H4 (cell line): Measurements from ENCODE around the gene LGALS13. TPM values are rescaled to one million over a fixed set of nuclear protein-coding genes. Genes with fewer than 3 reads are reported as not detected.

Experiments
- DNase-seq: peaks from one replicate; pipeline ENCODE4 v3.0.0-alpha.2; 2015; ENCODE audit warnings: low spot score
- total RNA-seq: library from RNA; depleted of rRNA; stranded (reverse); fragments of >200 nt; shearing (Covaris generic); gene quantifications from 2 replicates; pipeline ENCODE4 v1.2.3, GENCODE V29; 2014; rRNA removed

Gene LGALS13, protein sequence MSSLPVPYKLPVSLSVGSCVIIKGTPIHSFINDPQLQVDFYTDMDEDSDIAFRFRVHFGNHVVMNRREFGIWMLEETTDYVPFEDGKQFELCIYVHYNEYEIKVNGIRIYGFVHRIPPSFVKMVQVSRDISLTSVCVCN
- not detected in 2 replicates for total RNA-seq

DNA sequence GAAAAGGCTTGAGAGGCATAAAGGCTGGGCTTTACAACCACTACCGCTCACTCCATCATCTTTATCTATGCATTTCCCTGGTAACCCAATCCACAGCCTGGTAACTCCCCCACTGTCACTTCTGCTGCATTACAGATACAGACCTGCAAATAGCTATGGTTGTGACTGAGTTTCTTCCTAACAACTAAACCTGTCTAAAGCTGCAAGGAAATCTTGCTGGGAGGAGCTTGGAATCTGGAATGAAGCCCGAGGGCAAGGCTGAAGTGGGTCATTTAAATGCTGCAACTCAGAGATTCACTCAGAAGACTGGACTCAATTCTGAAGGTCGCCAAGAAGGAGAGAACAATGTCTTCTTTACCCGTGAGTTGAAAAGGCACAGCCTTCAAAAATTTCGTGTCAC lies at the start of gene LGALS13:
LGALS13 (plus strand) TSS at position 301 of the 400 bp plus-strand sequence; CDS start at position 346, 45 bp downstream.
- DNase-seq, result no peak

DNA sequence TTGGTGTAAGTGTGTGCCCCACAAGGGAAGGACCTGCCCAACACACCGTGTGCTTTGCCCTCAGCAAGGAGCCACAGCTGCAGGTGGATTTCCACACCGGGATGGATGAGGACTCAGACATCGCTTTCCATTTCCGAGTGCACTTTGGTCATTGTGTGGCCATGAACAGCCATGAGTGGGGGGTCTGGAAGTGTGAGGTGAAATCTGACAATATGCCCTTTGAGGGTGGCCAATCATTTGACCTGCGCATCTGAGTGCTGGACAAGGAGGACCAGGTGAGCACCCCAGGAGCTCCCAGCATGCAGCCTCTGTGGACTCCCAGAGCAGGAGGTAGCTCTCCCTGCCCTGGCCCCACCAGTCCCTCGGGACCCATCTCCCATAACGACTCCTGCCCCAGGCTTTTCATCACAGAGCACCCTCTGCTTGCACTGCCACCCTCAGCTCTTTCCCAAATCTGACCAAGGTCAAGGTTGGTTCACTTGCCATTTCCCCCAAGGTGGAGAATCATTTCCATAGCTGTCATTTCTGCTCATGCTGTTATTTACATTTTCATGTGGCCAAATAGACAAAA lies 49.2 kb upstream of the LGALS13 start:
- no peak for DNase-seq

DNA sequence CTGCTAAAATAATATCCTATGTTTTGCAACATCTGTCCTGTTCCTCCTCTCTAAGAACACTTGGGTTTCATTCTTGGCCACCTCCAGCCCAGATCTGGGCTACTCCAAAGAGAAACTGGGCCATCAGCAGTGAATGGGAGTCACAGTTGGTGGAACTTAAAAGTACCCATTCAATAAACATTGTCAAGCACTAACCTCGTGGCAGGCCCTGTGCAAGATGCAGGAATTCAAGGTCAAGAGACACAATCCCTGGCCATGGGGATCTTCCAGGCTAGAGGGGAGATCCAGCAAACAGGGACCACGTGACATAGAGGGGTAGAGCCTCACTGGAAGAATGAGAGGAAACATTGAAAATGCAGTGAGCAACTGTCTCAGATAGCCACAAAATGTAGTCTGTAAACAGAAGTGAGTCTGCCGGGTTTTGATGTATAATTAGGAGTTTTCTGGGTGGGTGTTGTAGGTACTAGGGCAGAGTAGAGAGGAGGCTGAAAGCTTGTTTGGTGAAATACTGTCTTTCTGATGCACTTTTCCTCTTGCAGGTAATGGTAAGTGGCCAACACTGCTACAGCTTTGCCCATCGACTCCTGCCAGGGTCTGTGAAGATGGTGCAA lies 47.5 kb upstream of the LGALS13 start:
- no peak for DNase-seq

DNA sequence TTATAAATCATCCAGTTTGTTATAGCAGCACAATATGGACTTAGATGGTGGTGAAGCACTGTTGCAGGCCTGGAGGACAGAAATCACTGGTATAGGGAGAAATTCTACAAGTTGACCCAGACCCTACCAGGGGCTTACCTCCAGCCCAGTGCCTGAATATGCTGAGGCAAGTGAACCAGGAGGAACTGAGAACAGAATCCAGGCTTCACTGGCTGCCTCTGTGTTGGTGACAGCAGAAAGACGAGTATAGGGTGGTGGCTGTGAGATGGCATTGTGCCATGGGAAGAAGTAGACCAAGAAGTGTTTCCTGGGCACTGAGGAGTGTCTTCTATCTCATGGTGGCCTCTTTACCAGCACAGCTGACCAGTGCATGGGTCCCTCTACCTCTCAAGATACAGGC lies 46.4 kb upstream of the LGALS13 start:
- no peak for DNase-seq

DNA sequence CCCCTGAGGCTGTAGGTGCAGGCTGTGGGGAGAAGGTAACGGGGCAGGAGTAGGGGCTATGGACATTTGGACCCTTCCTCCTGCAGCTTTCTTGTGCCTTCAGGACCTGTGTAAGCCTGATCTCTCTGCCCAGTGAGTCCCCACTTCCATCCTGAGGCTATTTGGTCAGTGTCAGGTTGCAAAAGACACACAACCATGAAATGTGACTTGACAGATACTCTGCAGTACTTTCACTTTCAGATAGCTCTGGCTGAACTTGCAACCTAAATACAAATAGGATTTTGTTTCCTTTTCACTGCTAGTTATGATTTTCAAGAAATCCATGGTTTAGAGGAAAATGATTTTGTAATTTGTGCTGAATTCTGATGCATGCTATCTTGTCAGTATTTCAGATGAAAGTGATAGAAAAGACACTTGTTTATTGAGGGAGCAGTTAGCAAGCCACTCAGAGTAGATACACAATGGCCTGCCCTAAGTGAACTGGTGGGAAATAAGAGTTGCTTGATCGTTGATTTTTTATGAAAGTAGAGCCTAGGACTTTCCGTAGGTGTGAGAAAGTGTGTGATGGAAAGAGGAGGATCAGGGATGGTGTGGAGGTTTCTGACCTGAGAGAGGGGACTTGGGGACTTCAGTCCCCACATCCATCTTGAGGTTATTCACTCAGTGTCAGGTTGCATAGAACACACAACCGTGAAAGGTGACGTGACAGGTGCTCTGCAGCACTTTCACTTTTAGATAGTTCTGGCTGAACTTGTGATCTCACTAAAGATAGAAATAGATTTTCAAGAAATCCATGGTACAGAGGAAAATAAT lies 44.3 kb upstream of the LGALS13 start:
- DNase-seq, result peak; percentile 26

DNA sequence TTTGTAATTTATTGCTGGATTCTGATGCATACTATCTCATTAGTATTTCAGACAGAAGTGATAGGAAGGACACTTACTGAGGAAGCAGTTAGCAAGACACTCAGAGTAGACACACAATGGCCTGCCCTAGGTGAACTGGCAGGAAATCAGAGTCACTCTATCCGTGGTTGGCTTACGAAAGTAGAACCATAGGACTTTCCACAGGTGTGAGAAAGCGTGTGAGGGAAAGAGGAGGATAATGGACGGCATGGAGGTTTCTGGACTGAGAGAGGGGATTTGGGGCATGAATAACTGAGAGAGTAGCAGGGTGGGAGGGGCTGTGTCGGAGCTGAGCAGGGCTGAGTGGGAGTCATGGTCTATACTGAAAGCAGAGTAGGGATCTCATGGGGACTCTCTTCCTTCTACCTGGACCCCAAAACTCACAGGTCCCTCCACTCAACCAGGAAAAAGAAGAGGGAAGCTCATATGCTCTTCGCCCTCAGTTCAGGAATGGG lies 43.7 kb upstream of the LGALS13 start:
- DNase-seq, result no peak

DNA sequence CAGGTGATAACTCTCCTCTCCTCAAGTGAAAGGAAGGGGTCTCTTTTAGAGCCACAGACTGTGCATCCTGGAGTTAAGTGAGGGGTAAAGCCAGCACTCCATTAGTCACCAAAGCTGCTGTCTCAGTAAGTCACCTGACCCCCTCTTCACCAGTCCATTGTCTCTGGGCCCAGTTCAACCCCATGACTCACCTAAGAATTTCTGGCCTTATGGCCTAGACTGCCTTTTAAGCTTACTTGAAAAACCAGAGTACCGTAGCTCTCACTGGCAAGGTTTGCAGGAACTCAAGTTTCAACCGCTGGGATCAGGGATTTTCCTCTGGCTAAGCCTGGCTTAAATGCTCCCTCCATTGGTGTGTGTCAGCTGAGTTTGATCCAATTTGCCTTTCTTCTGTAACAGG lies 38.9 kb upstream of the LGALS13 start:
- DNase-seq, result peak; percentile 10

DNA sequence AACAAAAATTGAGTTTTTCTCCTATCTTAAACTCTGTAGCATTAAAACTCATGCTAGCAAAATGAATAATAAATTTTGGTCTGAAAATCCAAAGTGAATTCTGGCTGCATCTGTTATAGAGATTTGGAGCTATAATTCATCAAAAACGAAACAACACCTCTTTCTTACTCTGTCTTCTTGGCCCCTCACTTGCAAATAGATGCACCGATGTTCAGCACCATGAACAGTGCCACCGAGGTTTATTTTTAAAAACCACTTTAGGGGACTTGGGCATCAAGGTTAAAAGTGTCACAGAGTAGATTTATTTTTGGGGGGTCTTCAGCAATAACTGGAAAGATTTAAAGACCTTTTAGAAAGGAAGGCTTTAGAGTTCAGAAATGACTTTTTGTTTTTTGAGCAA lies 36.3 kb upstream of the LGALS13 start:
- DNase-seq, result no peak

DNA sequence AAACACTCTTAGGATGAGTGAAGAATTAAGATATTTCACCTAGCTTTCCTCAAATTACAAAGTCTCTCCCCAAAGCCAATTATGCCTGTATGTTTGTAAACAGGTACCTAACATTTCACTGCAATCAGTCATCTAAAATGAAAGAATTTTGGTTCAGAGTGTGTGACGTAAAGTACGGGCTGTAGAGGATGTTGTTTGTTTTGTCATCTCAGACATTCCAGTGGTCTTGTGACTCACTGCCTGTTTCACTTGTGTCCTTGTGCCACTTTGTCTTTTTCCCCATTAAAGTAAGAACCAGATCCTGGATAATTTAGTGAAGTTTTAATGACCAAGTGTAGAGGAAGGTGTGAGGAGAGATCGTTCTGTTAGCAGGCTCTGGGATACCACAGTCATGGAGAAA lies 33.7 kb upstream of the LGALS13 start:
- DNase-seq, result peak; percentile 42

DNA sequence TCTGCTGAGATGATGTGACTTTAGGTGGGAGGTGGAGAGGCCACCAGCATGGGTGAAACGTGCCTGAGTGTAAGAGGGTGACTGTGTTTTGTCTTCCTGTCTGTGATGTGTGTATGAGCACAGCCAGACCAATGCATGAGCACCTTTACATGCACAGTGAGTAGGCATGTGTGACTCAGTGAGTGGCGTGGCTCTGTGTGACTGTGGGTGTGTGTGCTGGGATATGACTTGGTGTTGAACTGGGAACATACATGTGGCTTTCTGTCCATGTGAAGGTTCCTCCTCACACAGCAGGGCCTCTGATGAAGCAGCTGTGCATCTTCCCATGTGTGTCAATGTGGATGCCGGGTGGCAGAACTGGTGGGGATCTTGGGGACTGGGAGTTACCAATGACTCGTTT lies 19.9 kb upstream of the LGALS13 start:
- no peak for DNase-seq

DNA sequence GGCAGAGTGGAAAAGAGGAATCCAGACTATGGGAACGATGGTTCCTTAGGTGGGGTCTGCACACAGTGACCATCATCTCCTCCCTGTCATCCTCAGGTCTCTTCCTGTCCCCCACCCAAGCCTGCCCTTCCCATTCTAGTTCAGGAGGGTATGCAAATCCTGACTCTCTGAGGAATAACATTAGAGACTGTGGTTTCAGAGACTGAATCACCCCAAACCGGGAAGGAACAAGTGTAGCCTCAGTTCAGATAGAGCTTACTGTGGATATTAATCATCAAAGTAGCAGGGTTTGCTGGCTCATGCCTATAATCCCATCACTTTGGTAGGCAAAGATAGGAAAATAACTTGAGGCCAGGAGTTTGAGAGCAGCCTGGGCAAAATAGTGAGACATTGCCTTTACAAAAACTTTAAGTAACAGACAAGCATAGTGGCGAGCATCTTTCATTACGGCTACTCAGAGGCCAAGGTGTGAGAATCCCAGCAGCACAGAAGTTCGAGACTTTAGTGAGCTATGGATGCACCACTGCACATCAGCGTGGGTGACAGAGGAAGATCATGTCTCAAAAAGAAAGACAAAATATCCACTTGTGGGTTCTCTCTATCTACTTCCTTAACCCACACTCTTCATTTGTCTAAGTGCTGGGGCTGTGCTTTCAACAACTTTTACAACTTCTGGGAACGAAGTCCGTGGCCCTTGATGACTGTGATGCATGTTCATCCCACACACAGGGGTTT lies 19.3 kb upstream of the LGALS13 start:
- no peak for DNase-seq

DNA sequence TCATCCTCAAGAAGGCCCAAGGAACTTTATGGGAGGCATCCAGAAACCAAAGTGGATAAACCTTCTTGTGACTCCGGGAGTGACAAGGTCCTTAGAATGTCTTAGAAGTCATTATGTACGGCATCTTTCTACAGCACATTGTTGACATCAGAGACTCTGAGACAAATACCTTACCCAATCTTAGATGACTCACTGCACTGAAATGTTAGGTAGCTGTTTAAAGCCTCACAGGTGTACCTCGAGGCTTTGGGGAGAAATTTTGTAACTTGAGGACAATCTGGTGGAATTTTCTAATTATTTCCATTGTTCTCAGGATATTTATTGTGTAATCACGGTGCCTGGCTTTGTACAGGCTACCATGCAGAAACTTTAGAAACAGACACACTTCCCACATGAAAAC lies 14.8 kb upstream of the LGALS13 start:
- DNase-seq, result no peak

DNA sequence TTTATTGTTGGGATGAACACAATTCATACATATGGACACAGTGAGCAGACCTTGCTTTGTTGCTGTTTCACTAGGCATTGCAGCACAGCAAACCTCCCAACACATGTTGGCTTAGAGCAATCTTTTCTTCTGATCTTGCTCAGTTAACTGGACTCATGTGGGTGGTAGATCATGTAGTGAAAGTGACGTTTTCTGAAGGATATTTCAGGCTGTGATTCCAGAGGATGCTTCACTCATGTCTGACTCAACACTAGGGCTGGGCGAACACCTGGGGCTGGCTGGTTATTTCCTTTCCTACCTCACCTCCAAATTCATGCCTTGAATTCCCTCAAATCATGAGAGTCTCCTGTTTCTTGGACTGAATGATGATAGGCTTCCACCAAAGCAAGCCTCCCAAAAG lies 14.3 kb upstream of the LGALS13 start:
- no peak for DNase-seq

DNA sequence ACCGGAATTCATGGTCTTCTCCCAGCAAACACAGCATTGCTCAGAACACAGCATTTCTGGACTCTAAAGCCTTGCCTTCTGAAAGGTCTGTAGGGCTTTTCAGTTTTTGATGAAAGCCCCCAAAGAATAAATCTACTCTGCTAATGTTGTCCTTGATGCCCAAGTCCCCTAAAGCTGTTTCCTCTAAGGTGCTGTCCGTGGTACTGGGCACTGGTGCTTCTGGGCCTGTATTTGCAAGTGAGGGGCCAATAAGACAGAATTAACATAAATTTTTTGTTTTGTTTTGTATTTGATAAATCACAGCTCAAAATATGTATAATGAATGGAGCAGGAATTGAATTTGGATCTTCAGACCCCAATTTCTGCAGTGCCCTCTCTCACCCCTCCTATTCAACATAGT lies 12.1 kb upstream of the LGALS13 start:
- no peak for DNase-seq

DNA sequence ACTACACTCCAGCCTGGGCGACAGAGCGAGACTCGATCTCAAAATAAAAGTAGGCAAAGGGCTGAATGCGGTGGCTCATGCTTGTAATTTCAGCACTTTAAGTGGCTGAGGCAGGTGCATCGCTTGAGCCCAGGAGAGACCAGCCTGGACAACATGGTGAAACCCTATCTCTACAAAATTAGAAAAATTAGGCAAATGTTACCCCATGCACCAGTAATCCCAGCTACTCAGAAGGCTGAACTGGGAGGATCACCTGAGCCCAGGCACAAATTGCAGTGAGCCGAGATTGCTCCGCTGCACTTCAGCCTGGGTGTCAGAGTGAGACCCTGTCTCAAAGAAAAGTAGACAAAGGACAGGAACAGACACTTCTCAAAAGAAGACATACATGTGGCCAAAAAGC lies 9.9 kb upstream of the LGALS13 start:
- no peak for DNase-seq

DNA sequence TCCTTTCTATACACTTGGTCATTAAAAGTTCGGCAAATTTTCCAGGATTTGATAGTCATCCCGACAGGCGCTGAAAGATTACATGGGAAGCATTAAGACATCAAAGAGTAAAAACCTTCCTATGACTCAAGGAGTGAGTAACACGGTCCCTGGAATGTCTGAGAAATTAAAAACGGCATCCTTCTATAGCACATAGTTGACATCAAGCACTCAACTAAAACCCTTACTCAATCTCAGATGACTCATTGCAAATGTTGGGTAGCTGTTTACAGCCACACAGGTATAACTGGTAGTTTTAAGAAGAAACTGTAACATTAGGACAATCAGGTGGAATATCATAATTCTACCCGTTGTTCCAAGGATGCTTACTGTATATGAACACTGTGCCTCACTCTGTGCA lies 6.4 kb upstream of the LGALS13 start:
- no peak for DNase-seq

DNA sequence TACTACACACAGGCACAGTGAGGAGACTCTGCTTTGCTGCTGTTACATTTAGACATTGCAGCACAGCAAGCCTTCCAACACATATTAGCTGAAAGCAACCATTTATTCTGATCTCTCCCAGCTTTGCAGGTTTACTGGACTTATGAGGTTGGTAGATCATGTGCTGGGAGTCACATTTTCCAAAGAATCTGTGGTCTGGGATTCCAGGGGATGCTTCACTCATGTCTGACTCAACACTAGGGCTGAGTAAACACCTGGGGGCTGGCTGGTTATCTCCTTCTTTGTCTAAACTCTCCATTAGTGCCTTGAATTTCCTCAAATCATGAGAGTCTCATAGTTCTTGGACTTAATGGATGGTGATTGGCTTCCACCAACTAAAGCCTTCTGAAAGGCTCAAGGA lies 5.4 kb upstream of the LGALS13 start:
- no peak for DNase-seq

DNA sequence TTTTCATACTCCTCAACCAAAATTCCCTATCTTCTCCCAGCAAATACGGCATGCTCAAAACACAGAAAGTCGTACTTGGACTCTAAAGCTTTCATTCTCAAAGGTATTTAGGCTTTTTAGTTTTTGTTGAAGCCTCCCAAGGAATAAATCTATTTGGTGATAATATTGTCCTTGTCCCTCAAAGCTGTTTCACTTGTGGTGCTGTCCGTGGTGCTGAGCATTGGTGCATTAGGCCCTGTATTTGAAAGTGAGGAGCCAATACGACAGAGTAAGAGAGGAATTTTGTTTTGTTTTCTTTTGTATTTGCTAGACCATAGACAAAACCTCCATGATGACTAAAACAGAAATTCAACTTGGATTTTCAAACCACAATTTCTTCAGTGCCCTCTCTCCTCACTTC lies 3.2 kb upstream of the LGALS13 start:
- no peak for DNase-seq

DNA sequence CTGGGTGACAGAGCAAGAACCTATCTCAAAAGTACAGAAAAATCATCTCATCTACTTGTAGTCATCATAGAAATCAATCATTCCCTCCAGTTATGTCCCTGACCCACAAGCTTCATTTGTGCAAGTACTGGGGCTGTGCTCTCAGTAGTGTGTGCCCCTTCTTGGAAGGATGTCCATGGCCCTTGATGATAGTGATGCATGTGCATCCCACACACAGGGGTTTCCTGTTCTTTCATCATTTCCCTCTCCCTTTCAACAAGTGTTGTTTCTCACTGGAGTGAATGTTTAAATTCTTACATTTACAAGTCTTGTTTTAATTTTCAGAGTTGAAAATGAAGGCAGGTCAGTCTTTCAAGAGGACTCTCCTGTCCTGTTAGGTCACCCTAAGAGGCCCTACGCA lies 1.5 kb downstream of the LGALS13 start:
- no peak for DNase-seq

DNA sequence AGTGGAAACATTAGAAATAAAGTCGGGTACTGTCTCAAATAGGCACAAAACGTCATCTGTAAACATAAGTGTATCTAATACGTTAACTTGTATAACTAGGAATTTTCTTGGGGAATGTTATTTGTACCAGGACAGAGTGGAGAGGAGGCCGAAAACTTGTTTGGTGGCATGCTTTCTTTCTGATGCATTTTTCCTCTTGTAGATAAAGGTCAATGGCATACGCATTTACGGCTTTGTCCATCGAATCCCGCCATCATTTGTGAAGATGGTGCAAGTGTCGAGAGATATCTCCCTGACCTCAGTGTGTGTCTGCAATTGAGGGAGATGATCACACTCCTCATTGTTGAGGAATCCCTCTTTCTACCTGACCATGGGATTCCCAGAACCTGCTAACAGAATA lies 4.7 kb downstream of the LGALS13 start:
- DNase-seq, result no peak

DNA sequence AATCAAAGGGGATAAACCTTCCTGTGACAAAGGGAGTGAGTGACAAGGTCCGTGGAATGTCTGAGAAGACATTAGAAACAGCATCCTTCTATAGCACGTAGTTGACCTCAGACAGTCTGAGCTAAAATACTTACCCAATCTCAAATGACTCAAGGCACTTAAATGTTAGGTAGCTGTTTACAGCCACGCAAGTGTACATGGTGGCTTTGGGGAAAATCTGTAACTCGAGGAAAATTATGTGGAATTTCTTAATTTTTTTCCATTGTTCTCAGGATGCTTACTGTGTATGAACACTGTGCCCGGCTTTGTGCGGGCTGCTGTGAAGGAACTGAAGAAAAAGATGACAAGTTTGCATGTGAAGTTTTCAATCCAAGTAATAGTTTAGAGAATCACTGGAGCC lies 5.2 kb downstream of the LGALS13 start:
- no peak for DNase-seq

DNA sequence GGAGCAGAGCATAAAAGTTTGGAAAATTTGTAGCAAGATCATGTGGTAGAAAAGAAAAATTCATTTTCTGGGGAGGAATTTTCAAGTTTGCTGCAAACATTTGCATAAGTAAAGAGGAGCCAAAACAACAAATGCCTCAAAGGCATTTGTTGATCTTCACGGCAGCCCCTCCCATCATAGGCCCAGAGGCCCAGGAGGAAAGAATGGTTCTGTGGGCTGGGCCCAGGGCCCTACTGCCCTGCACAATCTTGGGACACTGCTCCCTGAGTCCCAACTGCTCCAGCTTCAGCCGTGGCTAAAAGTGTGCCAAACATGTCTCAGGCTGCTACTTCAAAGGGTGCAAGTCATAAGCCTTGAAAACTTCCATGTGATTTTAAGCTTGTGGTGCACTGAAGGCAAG lies 11.3 kb downstream of the LGALS13 start:
- DNase-seq, result no peak
